ENCODE measurements around the gene PNKD.
"Not testable (repeated sequence)": the region's sequence is repeated elsewhere in the genome, so short reads cannot be mapped to it uniquely, and the experiment has no call there.

The PNKD gene

GRCh38 chr2:218306184-218306920 lies 36.0 kb downstream of the PNKD start:
- TF ChIP-seq EZH2phosphoT487 (conservative IDR thresholded peaks at IDR 0.05; ENCODE audit: low read length) (no peak), CTCF (IDR thresholded peaks at IDR 0.05; ENCODE audit: insufficient read depth, low read length, poor library complexity, severe bottlenecking) (no peak)
- no peaks in the 10 kb centered on the region for H3F3A ChIP-seq (ENCODE audit: insufficient read depth)
- no peak overlapping the region for H3K4me3 ChIP-seq (ENCODE audit: insufficient read depth, low read length, poor library complexity, severe bottlenecking)
- no peak overlapping the region for H2AFZ ChIP-seq (ENCODE audit: low read depth, low read length, severe bottlenecking)
- H3K36me3 ChIP-seq (ENCODE audit: low read length): no peaks in the 10 kb centered on the region
- H4K20me1 ChIP-seq (ENCODE audit: low read depth, low read length): no peaks in the 10 kb centered on the region
- H3K9ac ChIP-seq (ENCODE audit: low read length): no peak overlapping the region
- no peak overlapping the region for H3K4me2 ChIP-seq (ENCODE audit: low read depth, low read length, poor library complexity, severe bottlenecking)
- no peak overlapping the region for H3K27ac ChIP-seq (ENCODE audit: low read depth, low read length)
- H3K27me3 ChIP-seq (ENCODE audit: low read length): no peaks in the 10 kb centered on the region
- no peaks in the 10 kb centered on the region for H3K79me2 ChIP-seq (ENCODE audit: insufficient read depth, low read length)
- H3K9me3 ChIP-seq (ENCODE audit: insufficient read depth, low read length): no peaks in the 10 kb centered on the region
- H3K9me2 ChIP-seq (replicated peaks; ENCODE audit: insufficient read depth, low read length): no peaks in the 10 kb centered on the region

GRCh38 chr2:218307415-218308090 lies 37.2 kb downstream of the PNKD start:
- Histone ChIP-seq H3K4me3 (ENCODE audit: insufficient read depth, low read length, poor library complexity, severe bottlenecking) (no peak overlapping the region), H2AFZ (ENCODE audit: low read depth, low read length, severe bottlenecking) (no peak overlapping the region), H3K27ac (ENCODE audit: low read depth, low read length) (no peak overlapping the region), H3K9ac (ENCODE audit: low read length) (no peak overlapping the region), H3K4me2 (ENCODE audit: low read depth, low read length, poor library complexity, severe bottlenecking) (no peak overlapping the region), H3K9me3 (ENCODE audit: insufficient read depth, low read length) (no peaks in the 10 kb centered on the region), H3K27me3 (ENCODE audit: low read length) (no peaks in the 10 kb centered on the region), H3K9me2 (replicated peaks; ENCODE audit: insufficient read depth, low read length) (no peaks in the 10 kb centered on the region), H4K20me1 (ENCODE audit: low read depth, low read length) (no peaks in the 10 kb centered on the region), H3K36me3 (ENCODE audit: low read length) (no peaks in the 10 kb centered on the region), H3F3A (ENCODE audit: insufficient read depth) (no peaks in the 10 kb centered on the region), H3K79me2 (ENCODE audit: insufficient read depth, low read length) (no peaks in the 10 kb centered on the region)
- no peak for TF ChIP-seq EZH2phosphoT487 (conservative IDR thresholded peaks at IDR 0.05; ENCODE audit: low read length)

GRCh38 chr2:218310853-218311540 lies 40.7 kb downstream of the PNKD start:
- H3K4me3 ChIP-seq (ENCODE audit: insufficient read depth, low read length, poor library complexity, severe bottlenecking): no peak overlapping the region
- no peak overlapping the region for H3K27ac ChIP-seq (ENCODE audit: low read depth, low read length)
- H3K79me2 ChIP-seq (ENCODE audit: insufficient read depth, low read length): no peaks in the 10 kb centered on the region
- no peak overlapping the region for H2AFZ ChIP-seq (ENCODE audit: low read depth, low read length, severe bottlenecking)
- H3K4me2 ChIP-seq (ENCODE audit: low read depth, low read length, poor library complexity, severe bottlenecking): no peak overlapping the region
- no peak overlapping the region for H3K9ac ChIP-seq (ENCODE audit: low read length)
- H3F3A ChIP-seq (ENCODE audit: insufficient read depth): no peaks in the 10 kb centered on the region
- no peaks in the 10 kb centered on the region for H4K20me1 ChIP-seq (ENCODE audit: low read depth, low read length)
- H3K27me3 ChIP-seq (ENCODE audit: low read length): no peaks in the 10 kb centered on the region
- H3K9me2 ChIP-seq (replicated peaks; ENCODE audit: insufficient read depth, low read length): no peaks in the 10 kb centered on the region
- H3K9me3 ChIP-seq (ENCODE audit: insufficient read depth, low read length): no peaks in the 10 kb centered on the region
- TF ChIP-seq CTCF (IDR thresholded peaks at IDR 0.05; ENCODE audit: insufficient read depth, low read length, poor library complexity, severe bottlenecking) (no peak), EZH2phosphoT487 (conservative IDR thresholded peaks at IDR 0.05; ENCODE audit: low read length) (no peak)
- no peaks in the 10 kb centered on the region for H3K36me3 ChIP-seq (ENCODE audit: low read length)

GRCh38 chr2:218311541-218312266 lies 41.4 kb downstream of the PNKD start:
- not testable (repeated sequence) for H2AFZ ChIP-seq (ENCODE audit: low read depth, low read length, severe bottlenecking); H4K20me1 ChIP-seq (ENCODE audit: low read depth, low read length); H3K4me2 ChIP-seq (ENCODE audit: low read depth, low read length, poor library complexity, severe bottlenecking); H3K27ac ChIP-seq (ENCODE audit: low read depth, low read length); H3K9me2 ChIP-seq (replicated peaks; ENCODE audit: insufficient read depth, low read length); H3K4me3 ChIP-seq (ENCODE audit: insufficient read depth, low read length, poor library complexity, severe bottlenecking); H3K9me3 ChIP-seq (ENCODE audit: insufficient read depth, low read length); H3K36me3 ChIP-seq (ENCODE audit: low read length); H3K9ac ChIP-seq (ENCODE audit: low read length); H3K79me2 ChIP-seq (ENCODE audit: insufficient read depth, low read length); H3F3A ChIP-seq (ENCODE audit: insufficient read depth); H3K27me3 ChIP-seq (ENCODE audit: low read length)

Measured in SU-DHL-6 (cell line).